WERI-Rb-1 (cell line): ENCODE results near the gene CLSTN1.

Experiments
- DNase-seq: peaks from one replicate; pipeline ENCODE4 v3.0.0-alpha.2; 2020
- H3K27ac ChIP-seq: fragments of 250-450 bp; sonication (Bioruptor Pico); 2 replicates; pipeline ENCODE4 v1.5.1; 2020; ENCODE audit warnings: mild to moderate bottlenecking, moderate library complexity
- H3K27me3 ChIP-seq: fragments of 250-450 bp; sonication (Bioruptor Pico); 2 replicates; pipeline ENCODE4 v1.5.1; 2021; ENCODE audit warnings: mild to moderate bottlenecking, low read depth, moderate library complexity; ENCODE audit not compliant: insufficient read depth, severe bottlenecking
- H3K36me3 ChIP-seq: fragments of 250-450 bp; sonication (Bioruptor Pico); 2 replicates; pipeline ENCODE4 v1.5.1; 2020; ENCODE audit warnings: mild to moderate bottlenecking, moderate library complexity
- H3K4me3 ChIP-seq: 2 replicates; pipeline ENCODE4 v1.5.1; 2011; ENCODE audit warnings: low read depth, mild to moderate bottlenecking, control low read depth, low read length
- H3K9me3 ChIP-seq: fragments of 250-450 bp; sonication (Bioruptor Pico); 2 replicates; pipeline ENCODE4 v1.5.1; 2021; ENCODE audit warnings: mild to moderate bottlenecking, moderate library complexity; ENCODE audit not compliant: severe bottlenecking
- CTCF ChIP-seq: IDR thresholded peaks from 2 replicates; pipeline ENCODE4 v1.5.1; 2011; ENCODE audit warnings: low read depth, mild to moderate bottlenecking, control low read depth, inconsistent platforms, low read length

Gene CLSTN1

DNA sequence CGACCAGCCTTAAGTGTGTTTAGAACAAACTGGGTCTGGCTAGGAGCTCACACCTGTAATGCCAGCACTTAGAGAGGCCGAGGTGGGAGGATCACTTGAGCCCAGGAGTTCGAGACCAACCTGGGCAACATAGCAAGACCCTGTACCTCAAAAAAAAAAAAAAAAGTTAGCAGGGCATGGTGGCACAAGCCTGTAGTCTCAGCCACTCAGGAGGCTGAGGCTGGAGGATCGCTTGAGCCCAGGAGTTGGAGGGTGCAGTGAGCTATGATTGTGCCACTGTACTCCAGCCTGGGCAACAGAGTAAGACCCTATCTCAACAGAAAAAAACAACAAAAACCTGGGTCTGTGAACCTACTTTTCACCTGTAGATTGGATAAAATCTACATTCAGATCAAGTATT lies 117.6 kb downstream of the CLSTN1 start:
- H3K9me3 ChIP-seq = no peaks in the 10 kb centered on the region
- no peak for DNase-seq
- no peak overlapping the region for H3K4me3 ChIP-seq
- H3K27ac ChIP-seq = no peak overlapping the region
- no peaks in the 10 kb centered on the region for H3K36me3 ChIP-seq
- H3K27me3 ChIP-seq = no peaks in the 10 kb centered on the region
- TF ChIP-seq CTCF = no peak

- DNase-seq = no peak
- Histone ChIP-seq H3K9me3 (no peaks in the 10 kb centered on the region), H3K4me3 (no peak overlapping the region), H3K27me3 (no peaks in the 10 kb centered on the region), H3K36me3 (no peaks in the 10 kb centered on the region), H3K27ac (no peak overlapping the region)
- no peak for TF ChIP-seq CTCF
Observed at GRCh38 chr1:9705337-9706093, 118.2 kb downstream of the CLSTN1 start.

DNA sequence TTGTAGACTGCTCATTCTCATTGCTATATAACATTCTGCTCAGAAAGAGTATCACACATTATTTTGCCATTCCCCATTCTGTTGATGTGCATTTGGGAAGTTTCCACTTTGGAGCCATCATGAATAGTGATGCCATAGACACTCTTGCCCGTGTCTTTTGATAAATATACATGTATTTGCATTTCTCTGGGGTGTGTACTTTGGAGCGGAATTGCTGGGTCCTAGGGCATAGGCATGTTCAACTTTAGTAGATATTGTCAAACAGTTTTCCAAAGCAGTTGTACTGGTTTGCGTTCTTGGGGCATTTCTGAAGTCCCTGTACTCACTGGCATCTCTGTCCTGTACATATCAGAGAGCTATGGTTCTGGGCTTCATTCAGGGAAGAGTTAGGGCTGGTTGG lies 120.1 kb downstream of the CLSTN1 start:
- Histone ChIP-seq H3K36me3 (no peaks in the 10 kb centered on the region), H3K27me3 (no peaks in the 10 kb centered on the region), H3K9me3 (no peaks in the 10 kb centered on the region), H3K27ac (no peak overlapping the region), H3K4me3 (no peak overlapping the region)
- DNase-seq = no peak
- no peak for TF ChIP-seq CTCF

DNA sequence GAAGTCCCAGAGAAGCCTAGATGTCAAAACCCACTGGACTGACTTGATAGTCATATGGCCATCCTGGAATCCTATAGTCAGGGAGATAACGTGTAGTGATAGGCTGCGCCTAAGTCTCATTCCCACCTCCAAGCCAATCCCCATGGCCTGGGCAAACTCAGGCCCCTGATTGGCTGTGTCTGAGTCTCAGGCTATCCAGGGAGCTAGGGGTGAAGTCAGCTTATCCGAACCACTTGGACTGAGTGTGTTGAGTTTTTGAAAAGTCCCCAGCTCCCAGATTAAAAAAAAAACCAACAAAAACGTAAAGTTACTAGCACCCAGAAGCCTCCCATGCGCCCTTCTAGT lies 120.6 kb downstream of the CLSTN1 start:
- no peak for TF ChIP-seq CTCF
- DNase-seq = no peak
- Histone ChIP-seq H3K9me3 (no peaks in the 10 kb centered on the region), H3K36me3 (no peaks in the 10 kb centered on the region), H3K27me3 (no peaks in the 10 kb centered on the region), H3K27ac (no peak overlapping the region), H3K4me3 (no peak overlapping the region)

GRCh38 chr1:9701665-9702064 lies 122.1 kb downstream of the CLSTN1 start:
- no peaks in the 10 kb centered on the region for H3K9me3 ChIP-seq
- no peak overlapping the region for H3K27ac ChIP-seq
- no peak for DNase-seq
- no peak for TF ChIP-seq CTCF
- H3K36me3 ChIP-seq = no peaks in the 10 kb centered on the region
- H3K4me3 ChIP-seq = no peak overlapping the region
- no peaks in the 10 kb centered on the region for H3K27me3 ChIP-seq

GRCh38 chr1:9700340-9700739 lies 123.4 kb downstream of the CLSTN1 start:
- no peaks in the 10 kb centered on the region for H3K36me3 ChIP-seq
- TF ChIP-seq CTCF = no peak
- no peak for DNase-seq
- no peaks in the 10 kb centered on the region for H3K27me3 ChIP-seq
- H3K9me3 ChIP-seq = no peaks in the 10 kb centered on the region
- H3K27ac ChIP-seq = no peak overlapping the region
- no peak overlapping the region for H3K4me3 ChIP-seq
